ENCODE results near the gene PPIA.

DNA sequence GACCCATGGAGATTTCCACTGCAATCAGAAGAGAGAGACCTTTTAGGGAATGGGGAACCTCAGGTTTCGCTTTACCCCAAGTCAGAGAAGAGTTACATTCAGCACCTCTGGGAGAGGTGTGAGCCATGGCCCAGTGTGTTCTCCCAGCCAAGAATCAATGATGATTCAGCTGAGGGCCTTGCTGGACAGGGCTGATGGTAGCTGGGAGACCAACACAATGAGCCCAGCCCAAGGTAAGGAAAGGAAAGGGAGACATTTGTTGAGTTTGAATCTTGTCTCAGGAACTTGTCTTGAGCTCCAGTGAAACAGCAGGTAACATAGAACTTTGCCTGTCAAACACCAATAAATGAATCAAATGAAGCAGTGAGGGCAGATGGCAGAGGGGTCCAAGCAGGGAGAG lies 14.0 kb upstream of the PPIA start:
- TF ChIP-seq, protein P1, sequence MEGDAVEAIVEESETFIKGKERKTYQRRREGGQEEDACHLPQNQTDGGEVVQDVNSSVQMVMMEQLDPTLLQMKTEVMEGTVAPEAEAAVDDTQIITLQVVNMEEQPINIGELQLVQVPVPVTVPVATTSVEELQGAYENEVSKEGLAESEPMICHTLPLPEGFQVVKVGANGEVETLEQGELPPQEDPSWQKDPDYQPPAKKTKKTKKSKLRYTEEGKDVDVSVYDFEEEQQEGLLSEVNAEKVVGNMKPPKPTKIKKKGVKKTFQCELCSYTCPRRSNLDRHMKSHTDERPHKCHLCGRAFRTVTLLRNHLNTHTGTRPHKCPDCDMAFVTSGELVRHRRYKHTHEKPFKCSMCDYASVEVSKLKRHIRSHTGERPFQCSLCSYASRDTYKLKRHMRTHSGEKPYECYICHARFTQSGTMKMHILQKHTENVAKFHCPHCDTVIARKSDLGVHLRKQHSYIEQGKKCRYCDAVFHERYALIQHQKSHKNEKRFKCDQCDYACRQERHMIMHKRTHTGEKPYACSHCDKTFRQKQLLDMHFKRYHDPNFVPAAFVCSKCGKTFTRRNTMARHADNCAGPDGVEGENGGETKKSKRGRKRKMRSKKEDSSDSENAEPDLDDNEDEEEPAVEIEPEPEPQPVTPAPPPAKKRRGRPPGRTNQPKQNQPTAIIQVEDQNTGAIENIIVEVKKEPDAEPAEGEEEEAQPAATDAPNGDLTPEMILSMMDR (IDR thresholded peaks at IDR 0.05; ENCODE audit: insufficient read depth, low read length): no peak
- TF ChIP-seq GABPA (IDR thresholded peaks at IDR 0.05; ENCODE audit: low read depth): no peak
- no peak for TF ChIP-seq POLR2AphosphoS5 (IDR thresholded peaks at IDR 0.05; ENCODE audit: low read depth)
- TF ChIP-seq, protein P2, sequence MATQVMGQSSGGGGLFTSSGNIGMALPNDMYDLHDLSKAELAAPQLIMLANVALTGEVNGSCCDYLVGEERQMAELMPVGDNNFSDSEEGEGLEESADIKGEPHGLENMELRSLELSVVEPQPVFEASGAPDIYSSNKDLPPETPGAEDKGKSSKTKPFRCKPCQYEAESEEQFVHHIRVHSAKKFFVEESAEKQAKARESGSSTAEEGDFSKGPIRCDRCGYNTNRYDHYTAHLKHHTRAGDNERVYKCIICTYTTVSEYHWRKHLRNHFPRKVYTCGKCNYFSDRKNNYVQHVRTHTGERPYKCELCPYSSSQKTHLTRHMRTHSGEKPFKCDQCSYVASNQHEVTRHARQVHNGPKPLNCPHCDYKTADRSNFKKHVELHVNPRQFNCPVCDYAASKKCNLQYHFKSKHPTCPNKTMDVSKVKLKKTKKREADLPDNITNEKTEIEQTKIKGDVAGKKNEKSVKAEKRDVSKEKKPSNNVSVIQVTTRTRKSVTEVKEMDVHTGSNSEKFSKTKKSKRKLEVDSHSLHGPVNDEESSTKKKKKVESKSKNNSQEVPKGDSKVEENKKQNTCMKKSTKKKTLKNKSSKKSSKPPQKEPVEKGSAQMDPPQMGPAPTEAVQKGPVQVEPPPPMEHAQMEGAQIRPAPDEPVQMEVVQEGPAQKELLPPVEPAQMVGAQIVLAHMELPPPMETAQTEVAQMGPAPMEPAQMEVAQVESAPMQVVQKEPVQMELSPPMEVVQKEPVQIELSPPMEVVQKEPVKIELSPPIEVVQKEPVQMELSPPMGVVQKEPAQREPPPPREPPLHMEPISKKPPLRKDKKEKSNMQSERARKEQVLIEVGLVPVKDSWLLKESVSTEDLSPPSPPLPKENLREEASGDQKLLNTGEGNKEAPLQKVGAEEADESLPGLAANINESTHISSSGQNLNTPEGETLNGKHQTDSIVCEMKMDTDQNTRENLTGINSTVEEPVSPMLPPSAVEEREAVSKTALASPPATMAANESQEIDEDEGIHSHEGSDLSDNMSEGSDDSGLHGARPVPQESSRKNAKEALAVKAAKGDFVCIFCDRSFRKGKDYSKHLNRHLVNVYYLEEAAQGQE (IDR thresholded peaks at IDR 0.05; ENCODE audit: insufficient replicate concordance, low read depth): no peak
- TF ChIP-seq SPI1 (IDR thresholded peaks at IDR 0.05; ENCODE audit: borderline replicate concordance, low read depth): no peak

All from HL-60 (cell line).